NOMO-1 treated with dmso at 0.1 percent for 144 hours (cell line): ENCODE measurements around the gene NT5DC4.

Experiments
- DNase-seq: peaks from one replicate; lab custom pipeline; 2025; ENCODE audit not compliant: unreplicated experiment; lab: John Stamatoyannopoulos, UW

NT5DC4 gene

DNA sequence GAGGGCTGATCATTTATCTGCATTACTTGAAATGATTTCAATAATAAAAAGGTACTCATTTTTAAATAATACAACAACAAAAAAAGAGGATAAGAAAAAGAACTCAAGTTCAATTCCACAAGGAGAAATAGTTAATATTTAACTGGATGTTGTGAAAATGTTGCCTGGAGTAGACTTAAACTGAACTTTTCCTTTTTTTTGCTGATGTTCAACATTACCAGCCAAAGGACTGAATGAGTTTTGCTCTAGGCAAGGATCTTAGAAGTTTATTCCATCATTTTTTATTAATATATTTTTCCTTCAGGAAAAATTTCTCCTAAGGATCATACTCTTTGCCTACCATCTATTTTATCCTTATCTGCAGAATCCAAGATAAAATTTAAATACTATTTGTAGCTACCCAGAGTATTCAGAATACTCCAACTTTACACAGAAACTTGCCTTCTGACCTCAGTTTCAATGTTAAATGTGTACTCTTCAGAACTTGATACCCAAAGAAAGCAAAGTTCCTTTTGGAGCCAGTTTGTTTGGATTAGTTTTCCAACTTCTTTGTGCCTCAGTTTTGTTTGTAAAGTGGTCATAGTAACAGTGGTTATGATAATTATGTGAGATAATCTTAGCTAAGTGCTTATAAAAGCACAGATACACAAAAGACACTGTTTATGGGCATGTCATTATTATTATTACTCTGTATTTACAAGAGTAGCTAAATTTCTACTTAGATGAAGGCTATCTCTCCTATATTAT is 30.8 kb downstream of the NT5DC4 start:
- no peak for DNase-seq

DNA sequence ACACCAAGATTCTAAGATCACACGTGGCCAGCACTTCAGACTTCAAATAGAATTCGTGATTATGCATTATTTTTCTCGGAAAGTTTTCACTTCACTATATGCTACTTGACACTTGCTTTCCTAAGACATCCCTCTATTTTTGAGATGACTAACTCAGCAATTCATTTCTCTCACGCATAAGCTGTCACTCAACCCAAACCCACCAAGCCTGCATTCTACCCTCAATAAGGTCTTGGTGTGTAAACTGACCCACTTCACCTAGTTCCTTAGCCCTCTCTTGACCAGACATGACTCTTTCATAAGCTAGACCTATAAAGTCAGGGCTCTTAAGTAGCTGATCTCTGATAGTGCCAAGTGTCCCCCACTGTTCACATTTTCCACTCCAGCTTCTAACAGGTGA is 31.8 kb downstream of the NT5DC4 start:
- DNase-seq = no peak

DNA sequence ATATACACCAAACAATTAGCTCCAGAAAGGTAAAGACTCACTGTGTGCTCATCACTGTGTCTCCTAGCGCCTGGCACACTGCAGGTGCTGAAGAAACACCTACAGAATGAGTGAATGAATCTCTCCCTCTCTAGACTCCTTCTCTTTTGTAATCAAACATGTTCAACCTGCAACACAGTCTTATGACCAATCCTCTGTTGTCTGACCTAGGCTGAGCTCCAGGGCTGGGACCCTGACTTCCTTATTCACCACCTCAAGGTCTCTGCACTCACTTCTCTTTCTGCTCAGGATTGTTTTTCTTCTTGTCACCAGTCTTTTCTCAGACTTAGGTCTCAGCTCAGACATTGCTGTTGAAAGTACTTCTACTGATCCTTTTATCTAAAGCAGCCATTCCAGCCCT is 33.7 kb downstream of the NT5DC4 start:
- peak; percentile 45 for DNase-seq

DNA sequence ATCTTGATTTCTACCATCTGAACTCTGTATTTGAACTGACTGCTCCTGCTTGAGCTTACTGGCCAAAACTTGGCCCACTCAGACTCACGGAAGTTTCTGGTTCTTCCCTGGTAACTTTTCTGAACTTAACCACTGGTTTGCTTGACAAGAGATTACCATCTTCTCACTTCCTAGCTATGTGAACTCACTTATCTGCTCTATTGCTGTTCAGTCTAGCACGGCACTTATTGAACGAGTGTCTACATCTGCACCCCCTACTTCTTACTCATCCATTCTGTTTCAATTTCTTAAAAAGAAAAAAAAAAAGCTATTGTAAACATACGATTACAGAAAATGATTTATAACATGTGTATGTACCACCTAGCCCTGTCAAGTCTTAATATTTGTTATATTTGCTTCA is 34.6 kb downstream of the NT5DC4 start:
- no peak for DNase-seq

DNA sequence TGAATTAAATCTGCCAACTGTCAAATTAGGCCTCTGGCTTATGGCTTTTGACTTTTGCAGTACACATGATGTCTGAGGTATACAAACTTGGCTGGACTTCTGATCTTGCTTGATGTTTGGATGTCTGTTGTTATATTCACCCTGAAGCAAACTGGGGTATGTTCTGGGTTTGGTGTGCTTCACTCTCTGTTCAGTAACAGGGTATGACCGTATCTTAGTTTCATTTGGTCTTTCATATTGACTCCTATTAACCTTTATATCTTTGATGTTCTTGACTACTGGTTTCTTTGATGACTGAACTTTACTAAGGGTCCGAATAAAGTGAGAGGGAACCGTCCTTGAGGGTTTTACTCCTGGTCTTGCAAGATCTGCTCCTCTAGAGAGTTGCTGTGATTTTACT is 35.4 kb downstream of the NT5DC4 start:
- no peak for DNase-seq

DNA sequence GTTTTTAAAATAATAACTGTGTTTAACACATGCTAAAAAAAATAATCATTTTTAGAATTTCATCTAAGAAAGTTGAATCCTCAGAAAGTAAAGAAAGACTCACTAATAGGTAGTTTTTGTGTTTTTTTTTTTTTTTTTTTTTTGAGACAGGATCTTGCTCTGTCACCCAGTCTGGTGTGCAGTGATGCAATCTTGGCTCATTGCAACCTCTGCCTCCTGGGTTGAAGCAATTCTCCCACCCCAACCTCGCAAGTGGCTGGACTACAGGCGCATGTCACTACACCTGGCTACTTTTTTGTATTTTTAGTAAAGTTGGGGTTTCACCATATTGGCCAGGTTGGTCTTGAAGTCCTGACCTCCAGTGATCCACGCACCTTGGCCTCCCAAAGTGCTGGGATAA is 36.4 kb downstream of the NT5DC4 start:
- DNase-seq = no peak

DNA sequence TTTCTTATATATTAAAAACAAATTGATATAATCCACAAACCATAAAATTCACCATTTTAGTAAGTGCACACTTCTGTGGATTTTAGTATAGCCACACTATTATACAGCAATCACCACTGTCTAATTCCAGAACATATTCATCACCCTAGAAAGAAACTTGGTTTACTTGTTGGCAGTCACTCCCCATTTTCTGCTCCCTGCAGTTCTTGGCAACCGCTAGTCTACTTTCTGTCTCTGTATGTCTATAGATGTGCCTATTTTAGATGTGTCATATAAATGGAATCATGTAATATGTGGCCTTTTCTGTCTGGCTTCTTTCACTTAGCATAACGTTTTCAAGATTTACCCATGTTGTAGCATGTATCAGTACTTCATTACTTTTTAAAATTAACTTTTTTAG is 37.9 kb downstream of the NT5DC4 start:
- no peak for DNase-seq

DNA sequence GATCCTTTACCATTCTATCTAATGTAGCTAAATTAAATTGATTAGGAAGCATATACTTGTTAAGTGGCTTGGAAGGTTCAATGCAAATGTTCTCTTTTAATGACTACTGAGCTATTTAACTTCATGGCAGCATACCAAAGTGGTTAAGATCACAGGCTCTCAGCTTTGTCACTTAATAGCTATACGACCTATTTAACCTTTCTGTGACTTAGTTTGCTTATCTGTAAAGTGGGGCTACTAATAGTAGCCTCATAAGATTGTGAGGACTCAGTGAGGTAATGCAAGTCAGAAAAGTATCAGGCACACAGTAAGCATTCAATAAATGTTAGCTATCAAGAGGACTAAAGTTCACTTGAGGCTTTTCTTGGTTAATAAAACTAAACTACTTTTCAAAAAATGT is 39.3 kb downstream of the NT5DC4 start:
- DNase-seq = no peak

DNA sequence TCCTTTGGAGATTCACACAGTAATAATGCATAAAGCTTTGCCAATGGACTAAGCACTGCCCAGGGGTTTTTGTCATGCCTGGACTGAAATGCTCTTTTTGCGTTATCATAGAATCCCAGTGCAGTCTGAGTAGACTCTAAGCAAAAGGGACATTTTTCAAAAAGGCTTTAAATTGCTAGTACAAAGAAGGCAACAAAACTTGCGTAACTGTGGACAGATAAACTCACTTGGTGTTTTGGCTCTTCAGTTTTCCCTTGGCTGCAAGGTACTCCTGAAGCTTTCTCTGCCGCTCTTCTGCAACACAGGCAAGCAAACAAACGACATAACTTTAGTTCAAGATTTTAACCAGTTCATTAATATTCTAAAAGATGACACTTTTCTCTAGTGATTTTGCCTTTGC is 41.5 kb downstream of the NT5DC4 start:
- DNase-seq = no peak

DNA sequence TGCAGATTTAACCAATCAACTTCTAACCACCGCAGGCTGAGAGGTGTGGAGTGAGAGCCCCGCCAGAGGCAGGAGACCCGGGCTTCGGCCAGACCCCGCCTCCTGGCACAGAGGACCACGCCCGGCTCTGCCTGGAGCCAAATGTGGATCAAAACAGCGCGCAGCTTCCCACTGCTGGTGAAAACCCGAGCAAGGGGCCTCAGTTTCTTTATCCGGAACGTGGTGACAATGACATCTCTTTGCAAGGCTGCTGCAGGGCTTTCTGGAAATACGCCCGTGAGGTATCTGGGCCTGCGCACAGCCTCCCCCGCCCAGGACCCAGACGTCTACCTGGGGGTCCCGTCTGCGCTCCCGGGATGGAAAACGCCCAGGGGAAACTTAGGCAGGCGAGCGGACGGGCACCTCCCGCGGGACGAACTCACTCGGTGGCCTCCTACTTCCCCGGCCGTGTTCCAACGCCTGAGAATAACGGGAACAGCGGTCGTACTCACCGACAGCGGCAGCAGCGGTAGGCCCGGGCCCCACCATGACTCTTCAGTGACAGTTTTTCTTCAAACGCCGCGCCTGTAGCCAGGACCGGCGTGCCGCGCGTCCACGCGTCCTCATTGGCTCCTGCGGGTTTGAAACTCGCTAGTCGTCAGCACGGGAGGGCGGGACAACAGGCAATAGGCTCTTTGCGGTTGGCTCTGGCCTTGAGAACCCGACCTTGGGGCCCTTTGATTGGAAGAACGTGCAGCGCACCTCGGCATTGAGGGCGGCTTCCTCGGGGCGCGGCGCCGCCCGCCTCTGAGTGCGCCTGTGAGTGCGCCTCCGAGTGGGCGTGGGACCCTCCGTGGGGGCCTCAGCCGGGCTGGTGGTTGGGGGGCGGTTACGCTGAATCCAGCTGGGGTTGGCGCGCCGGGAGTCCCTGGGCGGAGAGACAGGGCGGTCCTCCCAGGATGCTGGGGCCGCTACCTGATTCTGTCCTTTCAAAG is 43.5 kb downstream of the NT5DC4 start, which contains the start of gene CKAP2L:
TSS of gene CKAP2L (minus strand) at position 539 of the 974 bp plus-strand sequence. CDS start at position 528, 11 bp downstream.
- peak; percentile 96 for DNase-seq

DNA sequence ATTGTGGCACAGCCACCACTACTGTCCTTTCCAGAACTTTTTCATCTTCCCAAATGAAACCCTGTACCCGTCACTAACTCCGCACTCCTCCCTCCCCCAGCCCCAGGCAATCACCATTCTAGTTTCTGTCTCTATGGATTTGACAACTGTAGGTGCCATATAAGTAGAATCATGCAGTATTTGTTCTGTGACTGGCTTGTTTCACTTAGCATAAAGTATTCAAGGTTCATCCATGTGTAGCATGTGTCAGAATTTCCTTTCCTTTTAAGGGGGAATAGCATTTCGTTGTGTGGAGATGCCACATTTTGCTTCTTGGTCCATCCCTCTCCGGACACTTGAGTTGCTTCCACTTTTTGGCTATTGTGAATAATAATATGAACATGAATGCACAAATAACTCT is 44.4 kb downstream of the NT5DC4 start:
- DNase-seq = no peak

DNA sequence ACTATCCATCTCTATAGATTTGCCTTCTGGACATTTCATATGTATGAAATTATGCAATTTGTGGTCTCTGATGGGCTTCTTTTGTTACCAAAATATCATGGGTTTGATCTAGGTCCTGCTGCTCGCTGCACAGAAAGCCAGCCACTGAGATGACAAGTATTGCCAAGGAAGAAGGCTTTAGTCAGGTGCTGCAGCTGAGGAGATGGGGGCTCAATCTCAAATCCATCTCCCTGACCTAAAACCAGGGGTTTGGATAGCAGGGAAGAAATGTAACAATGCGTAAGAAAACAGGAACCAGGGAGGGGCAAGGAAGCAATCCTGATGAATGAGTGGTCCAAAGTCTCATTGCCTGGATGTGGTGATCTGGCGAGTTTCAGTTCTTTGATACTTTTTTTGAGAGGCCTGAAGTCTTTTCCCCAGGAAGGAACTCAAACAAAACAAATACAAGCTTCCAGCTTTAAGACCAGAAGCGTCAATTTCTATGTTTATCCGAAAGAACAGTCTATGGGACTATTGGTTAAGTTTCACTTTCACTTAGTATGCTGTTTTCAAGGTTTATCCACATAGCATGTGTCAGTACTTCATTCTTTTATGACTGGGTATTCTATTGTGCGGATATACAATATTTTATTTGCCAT is 47.0 kb downstream of the NT5DC4 start:
- no peak for DNase-seq

DNA sequence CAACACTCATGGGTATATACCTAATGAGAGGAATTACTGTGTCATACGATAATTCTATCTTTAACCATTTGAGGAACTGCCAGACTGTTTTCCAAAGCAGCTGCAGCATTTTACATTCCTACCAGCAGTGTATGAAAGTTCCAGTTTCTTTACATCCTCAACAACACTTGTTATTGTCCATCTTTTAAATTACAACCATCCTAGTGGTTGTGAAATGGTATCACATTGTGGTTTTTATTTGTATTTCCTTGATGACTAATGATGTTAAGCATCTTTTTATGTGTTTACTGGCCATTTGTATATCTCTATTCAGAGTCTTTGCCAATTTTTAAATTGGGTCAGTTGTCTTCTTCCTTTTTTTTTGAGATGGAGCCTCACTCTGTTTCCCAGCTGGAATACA is 47.6 kb downstream of the NT5DC4 start:
- no peak for DNase-seq

DNA sequence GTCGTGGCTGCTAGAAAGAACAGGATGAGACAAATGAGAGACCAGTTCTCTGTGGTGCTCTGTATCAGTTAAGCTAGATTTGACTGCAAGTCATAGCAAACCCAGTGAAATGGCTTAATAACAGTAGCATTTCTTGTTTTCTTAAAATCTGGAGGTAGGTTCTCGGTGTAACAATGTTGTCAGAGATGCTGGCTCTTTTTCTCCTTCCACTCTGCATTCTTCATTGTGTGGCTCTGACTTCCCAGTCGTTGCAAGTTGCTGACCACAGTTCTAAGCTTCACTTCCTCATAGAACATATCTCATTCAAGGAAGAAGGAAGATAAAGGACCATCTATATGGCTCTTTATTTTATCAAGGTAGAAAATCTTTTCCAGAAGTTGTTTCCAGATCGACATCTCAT is 51.5 kb downstream of the NT5DC4 start:
- DNase-seq = peak; percentile 44

DNA sequence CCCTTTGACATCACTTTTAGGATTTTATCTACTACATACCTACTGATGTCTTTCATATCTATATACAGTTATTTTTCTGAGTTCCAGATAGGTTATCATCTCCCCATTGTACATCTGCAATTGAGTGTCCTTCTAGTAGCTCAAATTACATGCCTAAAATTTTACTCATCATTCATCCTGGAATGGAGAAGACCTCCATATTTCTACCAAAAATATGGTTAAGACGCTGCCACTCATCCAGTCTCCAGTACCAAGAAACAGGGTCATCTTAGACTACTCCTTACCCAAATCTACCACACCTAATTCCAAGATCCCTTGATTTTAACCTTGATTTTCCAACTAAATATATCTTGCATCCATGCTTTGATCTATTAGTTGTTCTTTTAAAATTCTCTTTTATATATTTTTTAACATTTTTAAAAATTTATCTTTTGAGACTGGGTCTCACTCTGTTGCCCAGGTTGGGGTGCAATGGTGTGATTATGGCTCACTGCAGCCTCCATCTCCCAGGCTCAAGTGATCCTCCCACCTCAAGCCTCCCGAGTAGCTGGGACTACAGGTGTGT is 52.2 kb downstream of the NT5DC4 start:
- no peak for DNase-seq

DNA sequence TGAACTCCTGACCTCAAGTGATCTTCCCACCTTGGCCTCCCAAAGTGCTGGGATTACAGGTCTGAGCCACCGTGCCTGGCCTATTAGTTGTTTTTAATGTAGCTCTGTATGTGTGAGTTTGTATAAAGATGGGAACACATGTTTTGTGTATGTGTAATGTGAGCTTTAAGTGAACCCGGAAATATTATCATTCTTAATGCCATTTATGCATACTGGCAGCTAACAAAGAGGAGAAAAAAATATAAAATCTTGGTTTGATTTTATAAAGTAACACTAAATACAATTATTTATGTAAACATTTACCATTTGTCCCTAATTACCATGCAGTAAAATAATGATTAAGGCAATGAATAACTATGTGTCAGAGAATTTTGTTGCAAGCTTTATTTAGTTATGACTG is 52.7 kb downstream of the NT5DC4 start:
- no peak for DNase-seq

DNA sequence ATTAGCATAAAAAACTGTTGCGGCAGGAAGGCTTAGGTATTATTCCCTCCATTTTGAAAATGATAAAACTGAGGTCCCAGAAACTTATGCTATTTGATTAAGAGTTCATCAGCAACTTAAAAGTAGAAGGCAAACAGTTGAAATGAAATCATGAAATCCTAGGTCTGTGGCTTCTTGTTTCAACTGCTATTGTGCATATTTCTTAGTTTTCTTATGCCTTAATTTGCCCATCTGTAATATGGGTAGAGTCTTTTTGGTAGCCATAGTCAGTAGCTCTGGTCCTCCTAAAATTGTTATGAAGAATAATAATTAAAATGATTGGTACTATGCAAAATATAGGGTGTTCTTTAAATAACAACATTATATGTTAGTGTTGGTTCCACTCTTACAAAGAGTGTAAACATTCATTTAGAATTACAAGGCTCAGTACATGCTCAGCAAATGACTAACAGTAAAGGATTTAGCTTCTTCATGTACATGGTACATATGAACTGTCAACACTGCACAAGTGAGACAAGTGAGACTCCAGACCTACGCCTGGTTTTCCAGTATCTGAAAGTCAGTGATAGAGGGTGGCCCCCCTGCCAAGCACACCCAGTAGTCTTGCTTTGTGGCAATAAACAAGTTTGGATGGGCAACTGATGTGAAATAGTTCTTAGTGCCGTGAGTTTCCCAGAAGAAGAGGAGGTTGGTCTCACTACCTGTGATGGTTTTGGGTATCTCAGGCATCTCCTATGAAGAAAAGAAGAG is 53.9 kb downstream of the NT5DC4 start:
- no peak for DNase-seq

DNA sequence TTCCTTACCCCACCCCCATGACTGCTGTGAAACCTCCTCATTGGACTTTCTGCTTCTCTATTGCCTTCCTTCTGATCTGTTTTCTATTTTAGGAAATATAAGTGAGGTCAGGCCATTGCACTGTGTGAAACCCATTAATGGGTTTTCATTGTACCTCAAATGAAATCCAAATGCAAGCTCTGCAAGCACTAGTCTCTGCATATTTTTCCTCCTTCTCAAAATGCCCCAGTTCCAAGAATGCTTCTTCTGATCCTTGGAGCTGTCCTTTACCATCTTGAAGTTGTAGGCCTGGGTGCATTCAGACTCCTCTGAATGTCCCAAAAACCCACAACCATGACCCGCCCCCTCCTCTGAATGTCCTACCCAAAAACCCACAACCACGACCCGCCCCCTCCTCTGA is 55.3 kb downstream of the NT5DC4 start:
- DNase-seq = no peak

DNA sequence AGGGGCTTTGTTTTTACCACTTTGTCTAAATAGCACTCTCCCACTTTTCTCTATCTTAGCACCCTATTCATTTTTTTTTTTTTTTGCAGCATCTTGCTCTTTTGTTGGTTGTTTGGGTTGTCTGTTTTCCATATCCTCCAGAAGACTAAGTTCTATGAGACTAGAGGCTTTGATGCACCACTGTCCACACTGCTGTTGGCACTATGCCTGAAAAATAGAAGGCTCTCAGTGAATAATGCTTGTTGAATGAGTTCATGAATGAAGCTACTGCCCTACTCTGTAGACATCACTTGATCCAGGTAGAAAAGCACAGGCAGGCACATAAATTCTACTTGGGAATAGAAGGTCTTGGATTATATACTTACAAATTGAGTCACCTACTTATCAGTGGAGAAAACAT is 56.2 kb downstream of the NT5DC4 start:
- DNase-seq = no peak

DNA sequence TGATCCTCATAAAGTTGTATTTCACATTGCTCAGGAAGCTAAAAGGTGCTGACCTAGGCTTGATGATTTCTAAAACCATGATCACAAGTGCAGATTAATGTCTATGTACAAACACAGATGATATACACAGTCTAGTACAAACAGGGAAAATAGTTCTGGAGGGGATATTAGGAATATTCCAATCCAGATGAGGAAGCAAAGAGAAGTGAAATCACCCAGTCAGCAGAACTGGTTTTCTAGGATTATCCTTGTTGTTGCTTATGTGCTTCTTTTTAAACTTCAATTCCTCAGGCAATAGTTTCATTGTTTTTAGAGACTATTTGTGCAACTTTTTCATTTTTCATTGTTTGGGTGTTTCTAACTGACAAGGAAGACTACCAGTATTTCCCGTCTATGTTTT is 58.8 kb downstream of the NT5DC4 start:
- no peak for DNase-seq
